OCI-LY3 (cell line): Measurements from ENCODE around the gene KIF1C.

Experiments
- H2AFZ ChIP-seq: fragments of 200-600, 300-600 bp; shearing (Covaris generic); 2 replicates; pipeline ENCODE4 v1.6.0; 2014; ENCODE audit warnings: antibody characterized with exemption, low read depth, low read length
- H3K27ac ChIP-seq: fragments of 200-600, 300-600 bp; sonication (generic); 2 replicates; pipeline ENCODE4 v1.5.1; 2014; ENCODE audit warnings: mild to moderate bottlenecking, low read length, moderate library complexity, mixed read lengths
- H3K27me3 ChIP-seq: fragments of 200-600, 300-600 bp; sonication (generic); 2 replicates; pipeline ENCODE4 v1.6.1; 2014; ENCODE audit warnings: low read depth, low read length, mixed read lengths
- H3K36me3 ChIP-seq: fragments of 200-600, 300-600 bp; sonication (generic); replicated peaks from 2 replicates; pipeline ENCODE3; 2014; ENCODE audit warnings: low read depth, low read length, mixed read lengths
- H3K4me1 ChIP-seq: fragments of 300-600, 200-600 bp; sonication (generic); 2 replicates; pipeline ENCODE4 v1.6.1; 2014; ENCODE audit warnings: low read length, mixed read lengths
- H3K4me2 ChIP-seq: fragments of 200-600, 300-600 bp; sonication (generic); 2 replicates; pipeline ENCODE4 v1.6.1; 2014; ENCODE audit warnings: low read length, mixed read lengths
- H3K4me3 ChIP-seq: fragments of 300-600, 200-600 bp; sonication (generic); 2 replicates; pipeline ENCODE4 v1.5.1; 2014; ENCODE audit warnings: antibody characterized with exemption, mild to moderate bottlenecking, low read length, moderate library complexity
- H3K79me2 ChIP-seq: fragments of 300-600, 200-600 bp; shearing (Covaris generic); 2 replicates; pipeline ENCODE4 v1.6.1; 2014; ENCODE audit warnings: mild to moderate bottlenecking, low read length, mixed read lengths
- H3K9ac ChIP-seq: fragments of 300-600, 200-600 bp; shearing (Covaris generic); 2 replicates; pipeline ENCODE4 v1.6.0; 2014; ENCODE audit warnings: mild to moderate bottlenecking, low read length, moderate library complexity
- H3K9me3 ChIP-seq: fragments of 200-600, 300-600 bp; shearing (Covaris generic); 2 replicates; pipeline ENCODE4 v1.6.1; 2014; ENCODE audit warnings: low read length, mixed read lengths; ENCODE audit not compliant: insufficient read depth
- H4K20me1 ChIP-seq: fragments of 200-600, 300-600 bp; sonication (generic); 2 replicates; pipeline ENCODE4 v1.6.1; 2016; ENCODE audit warnings: low read length, mixed read lengths; ENCODE audit not compliant: insufficient read depth
- EZH2phosphoT487 ChIP-seq: fragments of 200-600 bp; shearing (Covaris generic); IDR thresholded peaks from 2 replicates; pipeline ENCODE4 v1.6.1; 2018; ENCODE audit warnings: antibody characterized with exemption, mixed run types, low read depth
- TF ChIP-seq, protein P1 (sequence below): fragments of 200-600, 300-600 bp; sonication (generic); IDR thresholded peaks from 2 replicates; pipeline ENCODE4 v1.5.1; 2014; ENCODE audit warnings: antibody characterized with exemption, low read length, low read depth

The KIF1C gene

DNA sequence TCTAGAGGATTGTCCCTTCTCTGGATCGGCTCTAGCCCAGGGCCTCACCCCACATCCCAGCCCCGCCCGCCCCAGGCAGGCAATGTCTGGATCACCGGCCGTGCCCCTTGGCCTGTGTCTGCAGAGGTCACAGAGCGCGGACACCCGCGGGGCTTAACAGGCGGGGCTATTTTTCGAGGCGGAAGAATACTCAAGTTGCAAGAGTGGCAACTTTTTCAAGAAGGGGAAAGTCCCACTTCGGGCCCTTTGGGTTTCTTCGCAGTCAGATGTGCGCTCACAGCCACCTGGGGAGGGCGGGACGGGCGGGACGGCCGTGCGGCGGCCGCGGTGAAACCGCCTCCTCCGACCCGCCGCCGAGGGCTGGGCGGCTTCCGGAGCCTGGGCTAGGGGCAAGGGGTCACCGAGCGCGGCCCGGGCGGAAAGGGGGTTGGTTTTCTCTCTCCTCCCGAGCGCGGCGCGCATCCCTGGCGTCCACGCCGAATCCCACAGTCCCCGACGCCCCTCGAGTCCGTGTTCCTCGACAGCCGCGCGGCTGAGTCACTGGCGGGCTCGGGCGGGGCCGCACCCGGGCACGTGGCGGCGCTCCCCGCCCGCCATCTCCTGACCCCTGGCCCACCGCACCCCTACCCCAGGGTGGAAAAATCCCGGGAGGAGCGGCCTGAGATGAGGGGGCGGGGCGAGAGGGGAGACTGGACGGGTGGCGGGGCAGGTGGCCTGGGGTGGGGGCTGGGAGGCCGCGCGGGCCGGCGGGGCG, 48.3 kb upstream of the KIF1C start:
- peak overlapping the region; percentile 99 for H3K4me3 ChIP-seq
- no peaks in the 10 kb centered on the region for H3K27me3 ChIP-seq
- peaks cover 58% of the 10 kb centered on the region for H3K79me2 ChIP-seq
- peaks cover 32% of the 10 kb centered on the region for H3K4me1 ChIP-seq
- peaks cover 22% of the 10 kb centered on the region for H4K20me1 ChIP-seq
- no peaks in the 10 kb centered on the region for H3K9me3 ChIP-seq
- no peak overlapping the region for H2AFZ ChIP-seq
- peak overlapping the region; percentile 89 for H3K4me2 ChIP-seq
- no peak for TF ChIP-seq EZH2phosphoT487
- TF ChIP-seq, protein P1, sequence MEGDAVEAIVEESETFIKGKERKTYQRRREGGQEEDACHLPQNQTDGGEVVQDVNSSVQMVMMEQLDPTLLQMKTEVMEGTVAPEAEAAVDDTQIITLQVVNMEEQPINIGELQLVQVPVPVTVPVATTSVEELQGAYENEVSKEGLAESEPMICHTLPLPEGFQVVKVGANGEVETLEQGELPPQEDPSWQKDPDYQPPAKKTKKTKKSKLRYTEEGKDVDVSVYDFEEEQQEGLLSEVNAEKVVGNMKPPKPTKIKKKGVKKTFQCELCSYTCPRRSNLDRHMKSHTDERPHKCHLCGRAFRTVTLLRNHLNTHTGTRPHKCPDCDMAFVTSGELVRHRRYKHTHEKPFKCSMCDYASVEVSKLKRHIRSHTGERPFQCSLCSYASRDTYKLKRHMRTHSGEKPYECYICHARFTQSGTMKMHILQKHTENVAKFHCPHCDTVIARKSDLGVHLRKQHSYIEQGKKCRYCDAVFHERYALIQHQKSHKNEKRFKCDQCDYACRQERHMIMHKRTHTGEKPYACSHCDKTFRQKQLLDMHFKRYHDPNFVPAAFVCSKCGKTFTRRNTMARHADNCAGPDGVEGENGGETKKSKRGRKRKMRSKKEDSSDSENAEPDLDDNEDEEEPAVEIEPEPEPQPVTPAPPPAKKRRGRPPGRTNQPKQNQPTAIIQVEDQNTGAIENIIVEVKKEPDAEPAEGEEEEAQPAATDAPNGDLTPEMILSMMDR, result no peak
- peak overlapping the region; percentile 100 for H3K9ac ChIP-seq
- peaks cover 34% of the 10 kb centered on the region for H3K36me3 ChIP-seq
- H3K27ac ChIP-seq, result peak overlapping the region; percentile 100

DNA sequence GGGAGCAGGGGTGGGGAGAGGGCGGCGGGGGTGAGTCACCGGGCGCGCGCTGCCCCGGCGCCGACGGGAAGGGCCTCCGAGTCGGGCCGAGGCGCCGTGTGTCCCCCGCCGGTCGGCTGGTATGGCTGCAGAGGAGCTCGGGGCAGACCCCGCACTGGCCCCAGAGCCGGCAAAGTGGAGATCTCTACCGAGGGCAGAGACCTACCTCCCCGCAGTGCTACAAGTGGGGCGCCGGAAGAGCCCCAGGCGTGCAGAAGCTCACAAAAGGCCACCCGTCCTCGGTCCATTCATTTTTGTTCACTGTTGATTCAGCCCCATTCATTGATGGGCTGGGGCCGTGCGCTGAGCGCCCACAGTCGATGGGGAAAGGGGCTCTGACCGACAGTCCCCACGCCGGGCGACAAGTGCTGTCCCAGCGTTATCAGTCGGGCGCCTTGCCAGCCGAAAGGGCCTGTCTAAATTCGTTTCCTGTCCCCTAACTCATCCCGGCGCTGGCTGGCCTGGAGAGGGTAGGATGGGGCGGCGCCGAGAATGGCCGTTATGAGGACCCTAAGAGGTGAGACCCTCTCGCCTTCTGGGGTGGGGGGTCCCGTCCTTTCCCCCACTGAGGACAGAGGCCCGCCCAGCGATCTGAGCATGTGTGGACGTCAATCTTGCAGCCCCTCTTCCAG, 47.5 kb upstream of the KIF1C start:
- Histone ChIP-seq H3K9ac (peak overlapping the region; percentile 100), H3K4me2 (peak overlapping the region; percentile 89), H3K27me3 (no peaks in the 10 kb centered on the region), H3K9me3 (no peaks in the 10 kb centered on the region), H3K27ac (peak overlapping the region; percentile 100), H4K20me1 (peaks cover 16% of the 10 kb centered on the region), H3K36me3 (peaks cover 29% of the 10 kb centered on the region), H3K4me3 (peak overlapping the region; percentile 99), H3K79me2 (peaks cover 51% of the 10 kb centered on the region), H2AFZ (no peak overlapping the region), H3K4me1 (peaks cover 25% of the 10 kb centered on the region)
- TF ChIP-seq, protein P1, result no peak
- no peak for TF ChIP-seq EZH2phosphoT487

DNA sequence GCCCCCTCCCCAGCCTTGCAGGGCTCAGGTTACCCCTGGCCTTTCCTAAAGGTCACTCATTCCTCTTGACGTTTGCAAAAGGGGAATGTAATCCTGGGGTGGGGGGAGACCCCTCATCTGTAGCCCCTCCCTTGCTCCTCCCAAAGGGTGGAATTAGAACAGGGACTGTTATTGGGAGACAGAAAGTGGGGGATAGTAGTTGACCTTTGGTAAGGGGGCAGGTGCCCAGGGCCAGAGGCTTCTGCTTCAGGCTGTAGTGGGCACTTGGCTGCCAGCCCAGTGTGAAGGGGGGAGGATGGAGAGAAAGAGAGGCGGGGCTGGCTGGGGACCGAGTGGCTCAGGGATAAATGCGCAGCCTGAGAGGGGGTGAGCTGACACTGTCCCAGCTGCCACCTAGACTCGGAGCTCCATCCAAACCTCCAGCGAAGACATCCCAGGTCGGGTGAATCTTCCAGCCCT, 47.0 kb upstream of the KIF1C start, which contains the start of gene ENO3:
Gene ENO3 (plus strand): TSS at position 374 of the 459 bp plus-strand sequence. CDS start 711 bp downstream, outside the sequence.
- Histone ChIP-seq H3K4me1 (peaks cover 19% of the 10 kb centered on the region), H4K20me1 (peaks cover 11% of the 10 kb centered on the region; the same call in 1 of the 2 replicates), H3K27ac (peak within 1 kb of the TSS; percentile 100), H3K4me3 (peak within 1 kb of the TSS; percentile 99), H3K9ac (peak within 1 kb of the TSS; percentile 100), H3K79me2 (peaks cover 45% of the 10 kb centered on the region), H3K36me3 (peaks cover 23% of the 10 kb centered on the region), H3K4me2 (peak within 1 kb of the TSS; percentile 89), H3K9me3 (no peaks in the 10 kb centered on the region), H2AFZ (no peak within 1 kb of the TSS), H3K27me3 (no peaks in the 10 kb centered on the region)
- no peak for TF ChIP-seq EZH2phosphoT487
- TF ChIP-seq, protein P1, result no peak

DNA sequence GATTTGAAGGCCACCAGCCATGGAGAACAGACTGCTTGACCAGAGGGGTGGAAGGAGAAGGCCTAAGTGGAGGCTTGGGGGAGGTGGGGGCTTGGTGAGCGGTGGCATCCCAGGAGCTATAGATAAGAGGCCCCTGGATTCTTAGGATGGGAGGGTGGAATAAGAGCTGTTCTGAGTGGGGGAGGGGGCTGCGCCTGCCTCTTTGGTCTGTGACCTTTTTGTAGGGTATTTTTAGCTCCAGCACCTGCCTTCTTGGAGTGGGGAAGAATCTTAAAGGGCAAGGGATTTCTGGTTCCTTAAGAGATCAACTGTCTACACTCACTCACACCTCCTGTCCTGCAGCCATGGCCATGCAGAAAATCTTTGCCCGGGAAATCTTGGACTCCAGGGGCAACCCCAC, 46.3 kb upstream of the KIF1C start:
- Histone ChIP-seq H3K4me1 (peaks cover 14% of the 10 kb centered on the region), H3K4me2 (peak overlapping the region; percentile 89), H3K9me3 (no peaks in the 10 kb centered on the region), H2AFZ (no peak overlapping the region), H3K9ac (peak overlapping the region; percentile 100), H4K20me1 (peaks cover 4% of the 10 kb centered on the region; the same call in 1 of the 2 replicates), H3K27ac (peak overlapping the region; percentile 100), H3K36me3 (peaks cover 16% of the 10 kb centered on the region), H3K27me3 (no peaks in the 10 kb centered on the region), H3K4me3 (peak overlapping the region; percentile 99), H3K79me2 (peaks cover 38% of the 10 kb centered on the region)
- TF ChIP-seq EZH2phosphoT487, result no peak
- TF ChIP-seq, protein P1, result no peak
